ENCODE results near the gene SPTBN1. TPM values are rescaled to one million over a fixed set of nuclear protein-coding genes. Genes with fewer than 3 reads are reported as not detected.

Gene SPTBN1
- total and polyA plus RNA-seq, 2 experiments from 2014 or later = 58.1 to 204 TPM

- Mint-ChIP-seq H3K9me3 (peaks cover 3% of the 10 kb centered on the region; the same call in 2 of the 3 replicates), H3K27me3 (ENCODE audit: insufficient read depth, low read depth, poor library complexity) (no peaks in the 10 kb centered on the region), H3K4me3 (no peak overlapping the region), H3K36me3 (ENCODE audit: low read depth) (no peaks in the 10 kb centered on the region), H3K4me1 (peaks cover 3% of the 10 kb centered on the region; the same call in 1 of the 3 replicates), H3K27ac (no peak overlapping the region)
- DNase-seq (ENCODE audit: low spot score) (no peak), ATAC-seq (no peak)
- Histone ChIP-seq H3K4me2 (no peak overlapping the region), H3K27me3 (ENCODE audit: insufficient read depth) (no peaks in the 10 kb centered on the region; the same call in 1 of the 2 replicates), H2AFZ (no peak overlapping the region), H3F3A (replicated peaks; ENCODE audit: low read depth) (no peaks in the 10 kb centered on the region), H3K79me2 (replicated peaks; ENCODE audit: insufficient read depth) (no peaks in the 10 kb centered on the region), H3K27ac (ENCODE audit: low read depth) (no peak overlapping the region), H3K9me2 (ENCODE audit: insufficient read depth) (no peaks in the 10 kb centered on the region), H3K4me1 (ENCODE audit: insufficient read depth) (no peaks in the 10 kb centered on the region), H3K36me3 (ENCODE audit: insufficient read depth) (no peaks in the 10 kb centered on the region), H4K20me1 (replicated peaks; ENCODE audit: insufficient read depth) (no peaks in the 10 kb centered on the region), H3K4me3 (no peak overlapping the region)
- TF ChIP-seq REST (IDR thresholded peaks at IDR 0.05; ENCODE audit: unreplicated experiment) (no peak), EZH2 (IDR thresholded peaks at IDR 0.05; ENCODE audit: low read depth, unreplicated experiment) (no peak), CREB1 (CRISPR knock-in tag; IDR thresholded peaks at IDR 0.05; ENCODE audit: low read depth) (no peak), EZH2phosphoT487 (IDR thresholded peaks at IDR 0.05; ENCODE audit: unreplicated experiment) (no peak), ZNF114 (CRISPR knock-in tag; IDR thresholded peaks at IDR 0.05) (no peak), ETS1 (IDR thresholded peaks at IDR 0.05) (no peak), JUNB (IDR thresholded peaks at IDR 0.05; ENCODE audit: unreplicated experiment) (no peak), ZNF331 (CRISPR knock-in tag; IDR thresholded peaks at IDR 0.05; ENCODE audit: low read depth) (no peak), STAT1 (IDR thresholded peaks at IDR 0.05; ENCODE audit: unreplicated experiment) (no peak)
Observed at GRCh38 chr2:54704238-54704637, 248.1 kb downstream of the SPTBN1 start.

GRCh38 chr2:54704688-54705605 is 248.8 kb downstream of the SPTBN1 start:
- Mint-ChIP-seq H3K36me3 (ENCODE audit: low read depth) (no peaks in the 10 kb centered on the region), H3K4me3 (no peak overlapping the region), H3K27me3 (ENCODE audit: insufficient read depth, low read depth, poor library complexity) (peaks cover 4% of the 10 kb centered on the region), H3K4me1 (peaks cover 6% of the 10 kb centered on the region; the same call in 1 of the 3 replicates), H3K27ac (no peak overlapping the region), H3K9me3 (peaks cover 3% of the 10 kb centered on the region; the same call in 2 of the 3 replicates)
- TF ChIP-seq CTCF (conservative IDR thresholded peaks at IDR 0.05; ENCODE audit: low read depth in 2 of 2) (peak; percentile 60 to 75), ZNF114 (CRISPR knock-in tag; IDR thresholded peaks at IDR 0.05) (no peak)
- Histone ChIP-seq H4K20me1 (replicated peaks; ENCODE audit: insufficient read depth) (no peaks in the 10 kb centered on the region), H3K9me2 (ENCODE audit: insufficient read depth) (no peaks in the 10 kb centered on the region), H3K27me3 (ENCODE audit: insufficient read depth) (peaks cover 7% of the 10 kb centered on the region; the same call in 1 of the 2 replicates), H3F3A (replicated peaks; ENCODE audit: low read depth) (no peaks in the 10 kb centered on the region), H3K4me1 (ENCODE audit: insufficient read depth) (no peaks in the 10 kb centered on the region), H3K4me3 (no peak overlapping the region), H3K79me2 (replicated peaks; ENCODE audit: insufficient read depth) (no peaks in the 10 kb centered on the region), H2AFZ (no peak overlapping the region), H3K36me3 (ENCODE audit: insufficient read depth) (no peaks in the 10 kb centered on the region), H3K27ac (ENCODE audit: low read depth) (no peak overlapping the region), H3K4me2 (no peak overlapping the region)
- ATAC-seq = no peak
- peak; percentile 65 for DNase-seq (ENCODE audit: low spot score)

All from GM23338 (cell line).